Measurements from ENCODE around the gene SLC2A2.

SLC2A2 gene

GRCh38 chr3:170991664-170992063, 34.9 kb downstream of the SLC2A2 start:
- no peak for TF ChIP-seq CTCF (IDR thresholded peaks at IDR 0.05; ENCODE audit: insufficient read depth, low read depth, low read length, missing control alignments)
- no peak overlapping the region for H3K4me3 ChIP-seq (ENCODE audit: low read depth, low read length)
- no peak for DNase-seq (ENCODE audit: low read depth)

GRCh38 chr3:170989100-170989648, 37.3 kb downstream of the SLC2A2 start:
- no peak for DNase-seq (ENCODE audit: low read depth)
- H3K4me3 ChIP-seq (ENCODE audit: low read depth, low read length), result no peak overlapping the region
- no peak for TF ChIP-seq CTCF (IDR thresholded peaks at IDR 0.05; ENCODE audit: insufficient read depth, low read depth, low read length, missing control alignments)

GRCh38 chr3:170988378-170988777, 38.1 kb downstream of the SLC2A2 start:
- no peak for TF ChIP-seq CTCF (IDR thresholded peaks at IDR 0.05; ENCODE audit: insufficient read depth, low read depth, low read length, missing control alignments)
- no peak for DNase-seq (ENCODE audit: low read depth)
- H3K4me3 ChIP-seq (ENCODE audit: low read depth, low read length), result no peak overlapping the region

GRCh38 chr3:170985304-170985703, 41.2 kb downstream of the SLC2A2 start:
- DNase-seq (ENCODE audit: low read depth), result no peak
- no peak overlapping the region for H3K4me3 ChIP-seq (ENCODE audit: low read depth, low read length)
- TF ChIP-seq CTCF (IDR thresholded peaks at IDR 0.05; ENCODE audit: insufficient read depth, low read depth, low read length, missing control alignments), result no peak

- DNase-seq (ENCODE audit: low read depth), result peak; percentile 17
- no peak for TF ChIP-seq CTCF (IDR thresholded peaks at IDR 0.05; ENCODE audit: insufficient read depth, low read depth, low read length, missing control alignments)
- no peak overlapping the region for H3K4me3 ChIP-seq (ENCODE audit: low read depth, low read length)
Observed at GRCh38 chr3:170982733-170983132, 43.8 kb downstream of the SLC2A2 start.

- no peak for DNase-seq (ENCODE audit: low read depth)
- H3K4me3 ChIP-seq (ENCODE audit: low read depth, low read length), result no peak overlapping the region
- TF ChIP-seq CTCF (IDR thresholded peaks at IDR 0.05; ENCODE audit: insufficient read depth, low read depth, low read length, missing control alignments), result no peak
Observed at GRCh38 chr3:170980399-170980798, 46.1 kb downstream of the SLC2A2 start.
